Measurements from ENCODE around the gene MRPL21.

- TF ChIP-seq POLR2A (IDR thresholded peaks at IDR 0.05; ENCODE audit: low read length) (no peak), EP300 (IDR thresholded peaks at IDR 0.05) (no peak)
These were observed 21.2 kb downstream of the MRPL21 start for GRCh38 chr11:68882391-68882790.

Data from A549 (cell line).